ENCODE data around the gene CDH12. TPM values are rescaled to one million over a fixed set of nuclear protein-coding genes. Genes with fewer than 3 reads are reported as not detected.

Gene CDH12
- total RNA-seq, 1 donor from 2014 or later, result not detected

DNA sequence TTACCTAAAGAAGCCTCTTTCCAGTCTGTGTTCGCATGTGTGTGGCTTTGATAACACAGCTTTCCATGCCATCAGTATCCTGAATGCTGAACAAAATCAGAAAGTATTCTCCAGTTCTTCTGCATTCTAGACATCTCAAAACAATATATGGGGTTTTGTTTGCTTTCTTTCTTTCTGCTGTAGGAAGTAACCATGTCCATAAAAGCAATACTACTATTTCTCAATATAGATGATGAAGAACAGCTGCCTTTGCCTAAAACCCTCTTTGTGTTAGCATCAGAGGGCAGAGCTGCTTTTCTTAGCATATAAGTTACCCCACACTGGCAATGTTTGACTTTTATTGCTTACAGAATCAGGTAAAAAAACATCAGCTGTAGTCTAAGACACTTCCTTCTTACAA, 963.6 kb downstream of the CDH12 start:
- H3K9me3 Mint-ChIP-seq, result no peaks in the 10 kb centered on the region
- H3K36me3 Mint-ChIP-seq (ENCODE audit: low read depth), result no peaks in the 10 kb centered on the region
- intact Hi-C loops (cut with micrococcal nuclease), result no loop called here
- H3K27me3 Mint-ChIP-seq (ENCODE audit: insufficient read depth), result no peaks in the 10 kb centered on the region
- no peak for DNase-seq (ENCODE audit: low spot score)
- no peaks in the 10 kb centered on the region for H3K4me1 Mint-ChIP-seq (ENCODE audit: low read depth)
- H3K27ac Mint-ChIP-seq, result no peak overlapping the region
- H3K4me3 Mint-ChIP-seq, result no peak overlapping the region

DNA sequence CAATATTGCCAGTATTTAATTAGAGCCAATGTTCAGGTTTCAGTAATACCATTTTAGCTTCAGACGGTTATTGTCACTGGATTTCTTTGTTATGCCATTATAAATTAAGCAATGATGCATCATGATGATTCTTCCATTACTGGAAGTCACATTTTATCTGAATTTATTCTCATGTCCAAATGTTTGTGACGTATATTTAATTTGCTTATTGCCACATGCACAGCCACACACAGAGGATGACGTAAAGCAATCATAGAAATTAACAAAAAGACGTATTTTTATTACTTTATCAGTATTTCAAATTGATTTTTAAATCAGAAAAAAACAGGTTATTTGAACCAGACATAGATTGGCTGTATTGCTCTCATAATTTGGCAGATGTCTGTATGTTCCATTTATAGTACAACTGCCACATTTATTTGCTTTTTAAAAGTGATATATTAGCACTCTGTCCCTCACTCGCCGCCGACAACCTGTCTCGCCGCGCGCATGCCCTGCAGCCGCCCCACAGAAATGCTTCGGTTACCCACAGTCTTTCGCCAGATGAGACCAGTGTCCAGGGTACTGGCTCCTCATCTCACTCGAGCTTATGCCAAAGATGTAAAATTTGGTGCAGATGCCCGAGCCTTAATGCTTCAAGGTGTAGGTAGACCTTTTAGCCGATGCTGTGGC, 970.9 kb downstream of the CDH12 start:
- DNase-seq (ENCODE audit: low spot score), result no peak
- Mint-ChIP-seq H3K4me3 (no peak overlapping the region), H3K27me3 (ENCODE audit: insufficient read depth) (no peaks in the 10 kb centered on the region), H3K36me3 (ENCODE audit: low read depth) (no peaks in the 10 kb centered on the region), H3K9me3 (peaks cover 3% of the 10 kb centered on the region), H3K27ac (no peak overlapping the region), H3K4me1 (ENCODE audit: low read depth) (no peaks in the 10 kb centered on the region)
- intact Hi-C loops (cut with micrococcal nuclease), result no loop called here

GRCh38 chr5:21880164-21880563, 973.0 kb downstream of the CDH12 start:
- H3K4me1 Mint-ChIP-seq (ENCODE audit: low read depth), result no peaks in the 10 kb centered on the region
- no peak overlapping the region for H3K4me3 Mint-ChIP-seq
- H3K27me3 Mint-ChIP-seq (ENCODE audit: insufficient read depth), result no peaks in the 10 kb centered on the region
- H3K36me3 Mint-ChIP-seq (ENCODE audit: low read depth), result no peaks in the 10 kb centered on the region
- H3K9me3 Mint-ChIP-seq, result peaks cover 8% of the 10 kb centered on the region
- no peak overlapping the region for H3K27ac Mint-ChIP-seq
- DNase-seq (ENCODE audit: low spot score), result no peak
- intact Hi-C loops (cut with micrococcal nuclease), result no loop called here

- Mint-ChIP-seq H3K9me3 (no peaks in the 10 kb centered on the region), H3K36me3 (ENCODE audit: low read depth) (no peaks in the 10 kb centered on the region), H3K4me1 (ENCODE audit: low read depth) (no peaks in the 10 kb centered on the region), H3K27ac (no peak overlapping the region), H3K27me3 (ENCODE audit: insufficient read depth) (no peaks in the 10 kb centered on the region), H3K4me3 (no peak overlapping the region)
- intact Hi-C loops (cut with micrococcal nuclease), result no loop called here
- DNase-seq (ENCODE audit: low spot score), result no peak
Observed at GRCh38 chr5:21862986-21863385, 990.2 kb downstream of the CDH12 start.

GRCh38 chr5:21858441-21858840, 994.7 kb downstream of the CDH12 start:
- no peak overlapping the region for H3K27ac Mint-ChIP-seq
- DNase-seq (ENCODE audit: low spot score), result no peak
- H3K36me3 Mint-ChIP-seq (ENCODE audit: low read depth), result no peaks in the 10 kb centered on the region
- no peaks in the 10 kb centered on the region for H3K9me3 Mint-ChIP-seq
- intact Hi-C loops (cut with micrococcal nuclease), result no loop called here
- no peaks in the 10 kb centered on the region for H3K4me1 Mint-ChIP-seq (ENCODE audit: low read depth)
- H3K27me3 Mint-ChIP-seq (ENCODE audit: insufficient read depth), result no peaks in the 10 kb centered on the region
- no peak overlapping the region for H3K4me3 Mint-ChIP-seq

GRCh38 chr5:21856987-21857386, 996.2 kb downstream of the CDH12 start:
- intact Hi-C loops (cut with micrococcal nuclease), result no loop called here
- Mint-ChIP-seq H3K36me3 (ENCODE audit: low read depth) (no peaks in the 10 kb centered on the region), H3K27me3 (ENCODE audit: insufficient read depth) (no peaks in the 10 kb centered on the region), H3K4me3 (no peak overlapping the region), H3K9me3 (no peaks in the 10 kb centered on the region), H3K4me1 (ENCODE audit: low read depth) (no peaks in the 10 kb centered on the region), H3K27ac (no peak overlapping the region)
- no peak for DNase-seq (ENCODE audit: low spot score)

GRCh38 chr5:21847300-21847699, 1005.8 kb downstream of the CDH12 start:
- no peaks in the 10 kb centered on the region for H3K36me3 Mint-ChIP-seq (ENCODE audit: low read depth)
- H3K27ac Mint-ChIP-seq, result no peak overlapping the region
- no peaks in the 10 kb centered on the region for H3K27me3 Mint-ChIP-seq (ENCODE audit: insufficient read depth)
- DNase-seq (ENCODE audit: low spot score), result no peak
- peaks cover 4% of the 10 kb centered on the region for H3K9me3 Mint-ChIP-seq
- H3K4me3 Mint-ChIP-seq, result no peak overlapping the region
- no peaks in the 10 kb centered on the region for H3K4me1 Mint-ChIP-seq (ENCODE audit: low read depth)
- intact Hi-C loops (cut with micrococcal nuclease), result no loop called here

- Mint-ChIP-seq H3K4me1 (ENCODE audit: low read depth) (no peaks in the 10 kb centered on the region), H3K27ac (no peak overlapping the region), H3K9me3 (peaks cover 4% of the 10 kb centered on the region), H3K36me3 (ENCODE audit: low read depth) (no peaks in the 10 kb centered on the region), H3K27me3 (ENCODE audit: insufficient read depth) (no peaks in the 10 kb centered on the region), H3K4me3 (no peak overlapping the region)
- DNase-seq (ENCODE audit: low spot score), result no peak
- intact Hi-C loops (cut with micrococcal nuclease), result no loop called here
Observed at GRCh38 chr5:21844960-21845359, 1008.2 kb downstream of the CDH12 start.

DNA sequence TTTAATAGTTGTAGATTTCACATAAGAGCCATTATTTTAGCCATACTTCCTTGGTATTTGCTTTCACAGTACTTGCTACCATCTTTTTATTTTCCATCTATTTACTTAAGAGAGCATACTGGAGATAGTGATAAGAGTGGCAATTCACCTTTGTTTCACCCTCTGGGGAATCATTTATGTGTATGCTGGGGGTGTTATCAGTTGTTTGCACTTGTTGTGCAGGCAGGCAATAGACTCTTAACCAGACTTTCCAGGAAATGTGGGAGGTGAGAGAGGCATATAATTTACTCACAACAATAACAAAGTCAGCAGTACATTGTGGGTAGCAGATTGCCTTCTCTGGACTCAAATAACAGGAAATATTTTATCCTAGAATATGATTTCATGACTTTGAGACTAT, 1018.3 kb downstream of the CDH12 start:
- Mint-ChIP-seq H3K9me3 (peaks cover 6% of the 10 kb centered on the region), H3K27me3 (ENCODE audit: insufficient read depth) (no peaks in the 10 kb centered on the region), H3K4me1 (ENCODE audit: low read depth) (no peaks in the 10 kb centered on the region), H3K36me3 (ENCODE audit: low read depth) (no peaks in the 10 kb centered on the region), H3K27ac (no peak overlapping the region), H3K4me3 (no peak overlapping the region)
- no peak for DNase-seq (ENCODE audit: low spot score)
- intact Hi-C loops (cut with micrococcal nuclease), result no loop called here

- intact Hi-C loops (cut with micrococcal nuclease), result no loop called here
- no peak for DNase-seq (ENCODE audit: low spot score)
- H3K9me3 Mint-ChIP-seq, result no peaks in the 10 kb centered on the region
- H3K36me3 Mint-ChIP-seq (ENCODE audit: low read depth), result no peaks in the 10 kb centered on the region
- H3K4me3 Mint-ChIP-seq, result no peak overlapping the region
- H3K27ac Mint-ChIP-seq, result no peak overlapping the region
- no peaks in the 10 kb centered on the region for H3K27me3 Mint-ChIP-seq (ENCODE audit: insufficient read depth)
- no peaks in the 10 kb centered on the region for H3K4me1 Mint-ChIP-seq (ENCODE audit: low read depth)
Observed at GRCh38 chr5:21831145-21831787, 1021.9 kb downstream of the CDH12 start.

DNA sequence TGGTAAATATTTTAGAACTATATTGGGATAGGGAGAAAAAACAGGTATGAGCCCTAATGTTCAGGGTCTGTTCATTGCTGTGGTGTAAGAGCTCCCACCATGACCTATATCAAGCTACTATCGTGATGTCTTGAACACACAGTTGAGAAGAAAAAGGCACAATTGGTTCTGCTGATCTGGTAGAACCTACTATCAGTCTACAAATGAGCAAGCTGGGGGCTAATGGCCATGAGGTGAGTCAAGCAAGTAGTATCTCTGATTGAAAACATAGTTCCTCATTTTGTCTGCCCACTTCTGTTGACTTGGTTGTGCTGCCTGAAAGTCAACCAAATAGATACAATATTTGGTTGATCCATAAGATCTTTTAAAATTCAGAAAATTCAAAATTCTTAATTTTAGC, 1026.3 kb downstream of the CDH12 start:
- no peaks in the 10 kb centered on the region for H3K36me3 Mint-ChIP-seq (ENCODE audit: low read depth)
- H3K27ac Mint-ChIP-seq, result no peak overlapping the region
- no peak overlapping the region for H3K4me3 Mint-ChIP-seq
- no peaks in the 10 kb centered on the region for H3K9me3 Mint-ChIP-seq
- H3K27me3 Mint-ChIP-seq (ENCODE audit: insufficient read depth), result no peaks in the 10 kb centered on the region
- intact Hi-C loops (cut with micrococcal nuclease), result no loop called here
- DNase-seq (ENCODE audit: low spot score), result no peak
- no peaks in the 10 kb centered on the region for H3K4me1 Mint-ChIP-seq (ENCODE audit: low read depth)

- intact Hi-C loops (cut with micrococcal nuclease), result no loop called here
- Mint-ChIP-seq H3K9me3 (no peaks in the 10 kb centered on the region), H3K4me3 (no peak overlapping the region)
Observed at GRCh38 chr5:21823588-21823987, 1029.6 kb downstream of the CDH12 start.

DNA sequence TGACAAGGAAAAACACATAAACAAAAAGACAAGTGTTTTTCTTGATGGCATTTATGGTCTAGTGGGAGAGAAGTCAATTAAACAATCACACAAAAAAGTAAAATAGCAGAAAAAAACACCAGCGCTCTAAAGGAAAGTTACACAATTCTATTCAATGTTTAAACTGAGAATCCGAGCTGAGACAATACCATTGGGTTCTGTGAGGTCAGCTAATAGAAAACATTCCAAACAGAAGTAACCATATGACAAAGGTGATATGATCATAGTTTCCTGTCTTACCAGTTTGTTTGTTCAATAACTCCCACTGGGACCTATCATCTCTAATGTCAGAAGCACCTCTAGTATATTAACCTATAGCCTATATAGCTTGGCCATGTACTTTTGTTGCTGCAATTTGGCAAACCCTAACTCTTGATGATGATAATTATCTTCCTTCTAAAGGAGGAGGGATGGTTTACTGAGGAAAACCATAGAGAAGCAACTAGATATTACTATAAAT, 1030.0 kb downstream of the CDH12 start:
- H3K9me3 Mint-ChIP-seq, result no peaks in the 10 kb centered on the region
- H3K27me3 Mint-ChIP-seq (ENCODE audit: insufficient read depth), result no peaks in the 10 kb centered on the region
- no peaks in the 10 kb centered on the region for H3K36me3 Mint-ChIP-seq (ENCODE audit: low read depth)
- H3K4me1 Mint-ChIP-seq (ENCODE audit: low read depth), result peaks cover 3% of the 10 kb centered on the region
- intact Hi-C loops (cut with micrococcal nuclease), result no loop called here
- no peak overlapping the region for H3K4me3 Mint-ChIP-seq
- no peak overlapping the region for H3K27ac Mint-ChIP-seq
- no peak for DNase-seq (ENCODE audit: low spot score)

More at GRCh38 chr5:21823588-21823987, 1029.6 kb downstream of the CDH12 start:
- Mint-ChIP-seq H3K27me3 (ENCODE audit: insufficient read depth) (no peaks in the 10 kb centered on the region), H3K4me1 (ENCODE audit: low read depth) (no peaks in the 10 kb centered on the region), H3K27ac (no peak overlapping the region), H3K36me3 (ENCODE audit: low read depth) (no peaks in the 10 kb centered on the region)
- DNase-seq (ENCODE audit: low spot score), result no peak
